LHCN-M2 (cell line): ENCODE data around the gene THG1L. TPM values are rescaled to one million over a fixed set of nuclear protein-coding genes. Genes with fewer than 3 reads are reported as not detected.
A peak's percentile ranks its signal among the peaks of the same experiment; 100 is the strongest.
"Not testable (repeated sequence)": the region's sequence is repeated elsewhere in the genome, so short reads cannot be mapped to it uniquely, and the experiment has no call there.

Source experiments
- DNase-seq: peaks from one replicate; pipeline ENCODE4 v3.0.0-alpha.2; 2012; ENCODE audit warnings: low read depth
- polyA plus RNA-seq: library from polyadenylated mRNA; unstranded; fragments of >200 nt; gene quantifications from one replicate; pipeline ENCODE4 v1.2.1, GENCODE V29; 2012; ENCODE audit warnings: missing spikeins
- total RNA-seq: library from RNA; depleted of rRNA; stranded (reverse); fragments of >200 nt; gene quantifications from 2 replicates; pipeline ENCODE4 v1.2.3, GENCODE V29; 2014; rRNA removed

THG1L gene
- total RNA-seq, result 12.2 and 16.1 TPM in 2 replicates
- polyA plus RNA-seq, result 14.9 TPM

DNA sequence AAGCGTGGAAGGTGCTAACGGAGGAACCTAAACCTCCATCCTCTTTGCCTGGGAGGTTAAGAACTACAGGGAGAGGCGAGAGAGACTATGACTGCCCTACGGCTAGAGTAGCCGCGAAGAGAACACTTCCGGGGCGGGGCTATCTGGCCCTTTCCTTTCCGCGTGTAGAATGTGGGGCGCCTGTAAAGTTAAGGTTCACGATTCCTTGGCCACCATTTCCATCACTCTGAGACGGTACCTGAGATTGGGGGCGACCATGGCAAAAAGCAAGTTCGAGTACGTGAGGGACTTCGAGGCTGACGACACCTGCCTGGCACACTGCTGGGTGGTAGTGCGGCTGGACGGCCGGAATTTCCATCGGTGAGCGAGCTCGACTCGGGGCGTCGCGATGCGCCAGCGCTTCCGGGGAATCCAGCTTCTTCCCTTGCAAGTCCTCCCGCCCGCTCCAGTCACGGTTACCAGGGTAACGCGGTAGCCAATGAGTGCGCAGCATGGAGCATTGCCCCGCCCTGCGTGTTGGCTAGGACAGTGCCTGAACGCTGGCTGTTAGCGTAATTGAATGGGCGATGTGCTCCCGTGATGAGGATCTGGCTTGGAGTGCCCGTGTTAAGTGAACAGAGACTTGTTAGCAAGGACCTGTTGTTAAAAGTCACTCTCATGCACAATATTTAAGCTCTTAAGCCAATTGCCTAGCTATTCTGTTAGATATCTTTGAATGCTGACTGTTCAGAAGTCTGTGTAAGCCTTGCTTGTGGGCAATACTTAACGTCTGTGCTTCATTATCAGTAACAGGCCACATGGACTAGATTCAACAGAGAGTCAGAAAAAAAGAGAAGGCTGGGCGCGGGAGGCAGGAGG lies at the start of gene THG1L:
TSS of gene THG1L (plus strand) at position 149 of the 858 bp plus-strand sequence. CDS start at position 170, 21 bp downstream.
- DNase-seq, result peak; percentile 96

DNA sequence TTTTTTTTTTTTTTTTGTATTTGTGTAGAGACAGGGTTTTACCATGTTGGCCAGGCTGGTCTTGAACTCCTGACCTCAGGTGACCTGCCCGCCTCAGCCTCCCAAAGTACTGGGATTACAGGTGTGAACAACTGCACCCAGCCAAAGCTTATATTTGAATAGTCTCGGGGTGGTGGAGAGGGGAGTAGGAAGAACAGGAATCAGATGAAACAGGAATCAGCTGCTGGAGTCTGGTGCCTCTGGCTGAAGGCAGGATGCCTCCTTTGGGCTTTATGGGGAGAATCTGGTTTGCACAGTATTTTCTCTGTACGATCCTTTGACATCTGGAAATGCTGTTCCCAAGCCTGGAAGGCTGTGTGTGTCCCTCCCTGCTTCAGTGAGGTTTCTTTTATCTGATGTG lies 49.0 kb upstream of the THG1L start:
- no peak for DNase-seq

DNA sequence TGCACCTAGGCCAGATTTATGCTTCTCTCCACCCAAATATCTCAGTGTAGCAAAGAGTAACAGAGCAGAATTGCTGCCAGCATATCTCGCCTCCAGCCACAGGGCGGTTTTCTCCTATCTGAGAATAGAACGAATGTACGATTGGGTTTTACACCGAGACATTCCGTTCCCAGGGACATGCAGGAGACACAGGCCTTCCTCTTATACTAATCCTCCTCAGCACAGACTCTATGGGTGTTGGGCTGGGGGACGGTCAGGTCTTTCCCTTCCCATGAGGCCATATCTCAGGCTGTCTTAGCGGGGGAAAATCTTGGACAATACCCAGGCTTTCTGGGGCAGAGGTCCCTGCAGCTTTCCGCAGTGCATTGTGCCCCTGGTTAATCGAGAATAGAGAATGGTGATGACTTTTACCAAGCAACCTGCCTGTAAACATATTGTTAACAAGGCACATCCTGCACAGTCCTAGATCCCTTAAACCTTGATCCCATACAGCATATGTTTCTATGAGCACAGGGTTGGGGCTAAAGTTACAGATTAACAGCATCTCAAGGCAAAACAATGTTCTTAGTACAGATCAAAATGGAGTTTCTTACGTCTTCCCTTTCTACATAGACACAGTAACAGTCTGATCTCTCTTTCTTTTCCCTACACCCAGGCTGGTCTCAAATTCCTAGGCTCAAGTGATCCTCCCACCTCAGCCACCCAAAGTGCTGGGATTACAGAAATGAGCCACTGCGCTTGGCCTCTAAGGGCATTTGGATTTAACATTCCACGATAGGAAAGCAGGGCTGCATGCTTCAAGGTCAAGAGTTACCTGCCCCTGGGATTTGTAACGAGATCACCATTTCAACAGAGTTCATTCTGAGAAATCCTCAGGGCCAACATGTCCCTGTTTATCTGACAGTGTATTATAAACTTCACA lies 44.7 kb upstream of the THG1L start:
- DNase-seq, result not testable (repeated sequence)

DNA sequence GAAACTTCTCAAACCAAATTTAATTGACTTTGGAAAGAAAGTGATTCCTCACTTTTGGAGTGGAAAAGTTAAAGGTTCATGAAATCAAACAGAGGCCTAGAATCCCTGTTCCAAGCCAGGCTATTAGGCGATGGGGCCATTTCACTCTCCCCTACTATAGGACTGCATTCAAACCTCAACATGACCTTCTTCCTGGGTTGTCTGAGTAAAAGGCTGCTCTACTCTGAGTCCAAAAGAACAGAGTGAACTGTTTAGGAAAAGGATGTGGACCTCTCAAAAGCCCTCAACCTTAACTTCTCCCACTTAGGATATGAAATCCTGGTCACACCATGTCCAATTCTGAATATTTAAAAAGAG lies 44.0 kb upstream of the THG1L start:
- no peak for DNase-seq

DNA sequence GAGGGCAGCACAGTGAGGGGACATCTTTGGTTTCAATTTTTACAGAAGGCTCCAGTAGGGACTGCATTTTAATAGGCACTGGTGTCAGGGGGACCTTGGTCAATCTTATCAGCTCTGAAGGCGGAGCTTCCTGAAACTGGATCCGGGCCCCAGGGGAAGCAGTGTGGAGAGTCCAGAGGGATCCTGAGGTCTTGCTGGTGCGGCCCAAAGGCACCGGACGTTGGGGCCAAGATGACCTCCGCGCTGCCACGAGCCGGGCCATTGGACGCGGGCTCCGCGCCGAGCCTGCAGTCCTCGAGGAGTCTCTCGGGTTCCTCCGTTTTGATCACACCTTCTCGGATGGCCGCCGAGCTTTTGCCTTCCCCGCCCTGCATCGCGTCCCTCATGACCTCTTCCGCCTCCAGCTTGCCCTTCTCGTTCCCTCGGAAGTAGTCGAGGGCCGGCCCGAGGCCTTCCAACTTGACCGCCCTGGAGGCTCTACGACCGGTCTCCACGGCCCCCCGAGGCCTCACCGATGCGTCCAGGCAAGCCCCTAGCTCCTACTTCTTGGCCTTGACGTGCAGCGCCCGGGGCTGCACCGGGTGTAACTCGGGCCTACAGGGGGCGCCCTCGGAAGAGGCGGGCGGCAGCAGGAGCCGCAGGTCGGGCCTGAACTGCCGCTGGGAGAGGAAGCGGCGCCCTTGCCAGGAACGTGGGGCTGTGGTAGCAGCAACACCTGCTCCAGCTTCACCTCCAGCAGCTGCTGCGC lies 41.1 kb upstream of the THG1L start:
- DNase-seq, result no peak

DNA sequence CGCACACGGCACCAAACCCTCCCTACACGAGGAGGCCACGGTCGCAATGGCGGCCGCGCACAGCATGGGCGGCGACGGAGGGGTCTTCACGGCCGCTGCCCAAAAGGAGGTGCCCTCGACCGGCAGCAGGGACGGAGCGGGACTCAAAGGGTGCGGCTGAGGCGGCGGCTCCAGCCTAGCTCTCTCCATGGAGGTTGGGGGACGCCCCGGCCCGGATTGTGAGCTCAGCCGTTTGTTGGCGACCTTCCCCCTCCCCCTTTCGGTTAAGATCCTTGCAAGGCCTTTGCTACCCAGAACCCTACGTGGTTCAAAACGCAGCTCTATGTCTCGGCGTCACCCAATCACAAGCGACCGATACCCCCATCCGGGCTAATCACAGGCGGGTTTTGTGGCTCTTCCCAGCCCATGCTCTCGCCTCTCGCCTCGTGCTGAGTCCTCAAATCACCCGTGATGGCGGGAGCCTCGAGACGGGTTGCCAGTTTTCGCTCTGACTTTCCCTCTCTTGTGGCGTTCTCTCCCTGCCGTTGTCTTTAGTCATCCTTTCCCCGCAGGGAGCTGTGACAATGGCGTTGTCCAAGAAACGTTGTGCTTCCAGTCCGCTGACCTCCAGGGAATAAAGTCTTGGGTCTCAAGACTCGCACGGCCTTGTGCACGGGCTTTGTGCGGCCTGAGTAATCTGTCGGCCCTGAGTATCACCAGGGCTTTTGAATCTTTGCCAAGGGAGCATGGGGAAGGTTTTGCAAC lies 40.4 kb upstream of the THG1L start:
- DNase-seq, result no peak

DNA sequence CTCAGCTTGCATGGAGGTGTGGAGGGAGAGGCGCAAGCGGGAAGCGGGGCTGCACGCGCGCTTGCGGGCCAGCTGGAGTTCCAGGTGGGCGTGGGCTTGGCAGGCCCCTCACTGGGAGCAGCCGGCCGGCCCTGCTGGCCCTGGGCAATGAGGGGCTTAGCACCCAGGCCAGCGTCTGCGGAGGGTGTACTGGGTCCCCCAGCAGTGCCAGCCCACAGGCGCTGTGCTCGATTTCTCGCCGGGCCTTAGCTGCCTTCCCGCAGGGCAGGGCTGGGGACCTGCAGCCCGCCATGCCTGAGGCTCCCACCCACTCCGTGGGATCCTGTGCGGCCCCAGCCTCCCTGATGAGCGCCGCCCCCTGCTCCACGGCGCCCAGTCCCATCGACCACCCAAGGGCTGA lies 37.4 kb upstream of the THG1L start:
- DNase-seq, result not testable (repeated sequence)

DNA sequence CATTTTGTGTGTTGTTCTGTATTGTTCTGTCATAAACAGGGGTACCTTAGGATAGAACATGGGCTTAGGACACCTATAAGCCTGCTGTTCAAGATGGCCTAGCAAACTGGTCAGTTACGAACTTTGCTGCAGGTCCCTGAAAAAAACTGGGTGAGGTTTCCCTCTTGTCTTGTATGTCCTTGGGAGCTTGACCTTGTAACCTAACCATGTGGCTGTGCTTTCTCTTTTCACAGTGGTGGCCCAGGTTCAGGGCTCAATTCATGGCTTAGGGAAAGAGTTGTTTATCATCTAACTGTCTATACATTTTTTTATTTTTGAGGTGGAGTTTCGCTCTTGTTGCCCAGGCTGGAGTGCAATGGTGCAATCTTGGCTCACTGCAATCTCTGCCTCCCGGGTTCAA lies 35.1 kb upstream of the THG1L start:
- DNase-seq, result not testable (repeated sequence)

DNA sequence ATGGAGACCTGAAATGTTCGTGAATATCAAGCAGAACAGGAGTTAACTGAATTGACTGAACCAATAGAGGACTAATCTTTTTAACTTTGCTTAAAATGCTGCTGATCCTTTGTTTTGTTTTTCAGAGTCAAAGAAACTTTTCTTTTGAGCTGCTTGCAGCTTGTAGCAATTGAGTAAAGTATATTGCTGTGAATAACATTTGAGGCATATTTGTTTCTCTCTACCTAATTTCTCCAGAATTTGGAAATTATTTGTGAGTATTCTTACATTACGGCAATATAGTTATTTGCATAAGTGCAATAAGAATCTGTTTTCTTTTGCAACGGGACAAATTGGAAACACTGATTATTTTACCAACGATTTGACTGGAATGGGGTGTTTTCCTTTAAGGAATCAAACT lies 32.5 kb upstream of the THG1L start:
- DNase-seq, result not testable (repeated sequence)

DNA sequence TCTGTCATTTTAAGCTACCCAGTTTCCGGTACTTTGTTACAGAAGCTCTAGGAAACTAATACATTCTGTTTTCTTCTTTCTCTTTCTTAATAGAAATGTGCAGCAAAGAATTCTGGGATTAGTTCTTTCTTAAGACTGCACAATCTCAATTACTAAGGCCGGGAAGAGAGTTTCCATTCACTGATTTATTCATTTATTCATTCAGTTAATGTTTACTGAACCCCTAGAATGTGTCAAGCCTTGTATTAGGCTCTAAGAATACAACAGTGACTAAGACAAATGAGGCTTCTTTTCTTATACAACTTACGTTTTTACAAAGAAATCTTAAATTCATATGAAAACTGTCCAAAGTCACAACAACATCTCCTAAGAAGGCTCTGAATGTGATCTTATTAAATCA lies 27.5 kb upstream of the THG1L start:
- DNase-seq, result no peak

DNA sequence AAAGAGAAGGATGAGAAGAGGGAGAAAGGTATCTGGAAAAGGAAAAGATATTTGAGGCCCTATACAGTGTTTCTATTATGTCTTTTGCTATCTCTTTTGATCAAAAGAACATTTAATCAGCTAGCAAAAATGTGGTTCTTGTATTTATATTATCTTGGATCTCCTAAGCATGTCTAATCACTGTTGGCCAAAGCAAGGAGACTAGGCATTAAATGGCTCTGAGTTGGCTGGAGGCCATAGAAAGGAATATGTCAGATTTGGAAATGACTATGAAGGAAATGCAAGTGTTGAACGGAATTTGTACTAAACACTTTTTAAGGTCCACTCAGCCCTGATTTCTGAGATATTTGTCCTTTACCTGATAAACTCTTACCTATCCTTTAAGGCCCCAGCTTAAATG lies 22.4 kb upstream of the THG1L start:
- no peak for DNase-seq

DNA sequence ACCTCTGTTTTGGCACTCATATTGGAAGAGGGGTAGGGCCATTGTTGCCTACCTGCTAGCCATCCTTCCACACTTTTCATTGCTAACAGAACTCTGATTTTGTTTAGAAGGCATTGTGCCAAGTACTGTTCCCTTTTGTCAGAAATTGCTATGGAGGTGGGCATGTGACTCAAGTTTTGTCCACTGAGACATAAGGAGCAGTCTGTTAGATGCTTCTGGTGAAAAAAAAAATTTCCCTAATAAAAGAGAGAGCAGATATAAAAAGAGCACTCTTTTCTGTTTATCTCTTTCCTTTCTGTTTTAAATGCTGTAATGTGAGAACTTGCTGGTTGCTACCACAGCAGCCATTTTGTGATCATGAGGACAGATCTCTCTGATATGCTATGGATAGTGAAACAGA lies 21.9 kb upstream of the THG1L start:
- DNase-seq, result no peak

DNA sequence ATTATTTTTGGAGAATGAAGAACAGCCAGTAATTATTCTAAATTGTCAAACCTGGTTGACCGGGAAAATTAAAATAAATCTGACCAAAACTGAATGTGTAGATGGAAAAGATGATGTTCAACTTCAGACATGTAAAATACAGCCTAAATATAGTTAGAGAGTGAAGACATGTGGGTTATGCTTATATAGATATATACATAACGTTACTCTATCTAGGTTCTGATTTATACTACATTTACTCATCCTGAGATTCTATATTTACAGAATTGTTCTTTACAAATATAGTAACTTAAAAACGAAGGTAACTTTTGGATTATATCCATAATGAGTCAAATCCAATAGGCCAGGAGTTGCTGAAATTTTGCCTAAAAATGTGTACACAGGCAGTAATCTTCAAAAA lies 20.8 kb upstream of the THG1L start:
- no peak for DNase-seq

DNA sequence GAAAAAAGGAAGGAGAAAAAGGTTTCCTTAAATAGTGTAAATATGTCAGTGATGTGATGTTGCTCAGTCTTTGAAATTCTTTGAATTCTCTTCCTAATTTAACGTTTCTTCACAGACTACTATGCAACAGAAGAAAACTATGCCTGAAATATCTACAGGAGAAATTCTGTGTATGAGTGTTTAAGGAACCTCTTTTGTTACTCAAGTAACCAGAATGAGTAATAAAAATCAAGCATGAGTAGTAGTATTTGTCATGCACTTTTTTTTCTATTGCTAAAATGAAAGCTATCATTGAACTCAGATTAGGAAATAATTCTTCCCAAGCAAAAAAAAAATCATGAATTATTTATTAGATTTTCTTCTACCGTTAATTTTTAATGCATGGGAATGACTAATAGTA lies 20.3 kb upstream of the THG1L start:
- DNase-seq, result peak; percentile 65

DNA sequence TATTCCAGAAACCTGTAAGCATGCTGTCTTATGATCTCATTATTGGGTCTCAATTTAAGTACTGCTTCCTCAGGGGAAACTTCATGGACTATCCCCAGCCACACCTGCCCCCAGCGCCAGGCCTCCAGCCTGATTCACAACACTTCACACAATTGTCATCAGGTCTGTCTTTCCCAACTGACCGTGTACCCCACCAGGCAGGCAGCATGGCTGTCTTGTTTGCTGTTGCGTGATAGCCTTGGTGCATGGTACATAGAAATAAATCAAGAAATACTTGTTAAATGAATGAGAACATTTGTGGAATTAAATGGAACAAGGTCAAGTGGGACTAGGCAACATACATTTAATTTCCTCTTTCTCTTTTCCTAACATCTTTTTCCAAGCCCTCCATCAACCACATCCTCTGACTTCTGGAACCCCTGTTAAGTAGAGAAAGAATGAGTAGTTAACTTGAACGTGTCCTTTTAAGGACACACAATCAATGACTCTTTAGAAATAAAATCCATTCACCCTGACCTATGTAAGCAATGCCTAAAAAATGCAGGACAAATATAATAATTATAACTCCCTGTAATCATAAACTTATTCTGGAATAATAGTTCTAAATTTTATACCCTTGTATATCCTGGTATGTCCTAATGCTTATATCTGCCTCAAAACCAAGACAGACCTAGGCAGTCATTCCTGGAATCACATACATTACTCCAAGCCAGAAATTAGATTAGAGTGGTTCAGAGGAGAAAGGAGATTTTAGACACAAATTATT lies 17.2 kb upstream of the THG1L start:
- DNase-seq, result no peak

DNA sequence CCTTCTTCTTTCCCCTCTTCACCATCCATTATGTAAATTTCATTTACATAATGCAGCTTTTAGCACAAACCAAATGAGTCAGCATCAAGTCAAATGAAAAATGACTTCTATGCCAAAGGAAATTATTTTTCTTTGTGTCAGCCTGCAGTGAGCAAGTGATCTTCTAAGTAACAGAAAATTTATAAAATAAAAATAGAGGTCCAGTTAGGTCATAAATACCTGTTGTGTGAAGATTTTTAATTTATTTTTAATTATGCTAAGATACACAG lies 16.7 kb upstream of the THG1L start:
- DNase-seq, result no peak

DNA sequence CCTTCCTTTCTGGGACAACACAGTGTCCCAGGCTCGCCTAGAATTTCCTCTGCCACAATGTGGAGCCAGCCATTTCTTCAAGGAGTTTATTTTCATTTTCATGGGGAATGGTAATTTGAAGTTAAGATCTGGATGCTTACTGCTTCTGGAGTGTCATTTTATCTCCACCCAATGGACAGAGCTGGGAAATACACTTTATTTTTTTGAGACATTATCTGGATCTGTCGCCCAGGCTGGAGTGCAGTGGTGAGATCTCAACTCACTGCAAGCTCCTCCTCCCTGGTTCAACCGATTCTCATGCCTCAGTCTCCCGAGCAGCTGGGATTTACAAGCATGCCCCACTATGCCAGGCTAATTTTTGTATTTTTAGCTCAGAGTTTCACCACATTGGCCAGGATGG lies 12.7 kb upstream of the THG1L start:
- peak; percentile 78 for DNase-seq

DNA sequence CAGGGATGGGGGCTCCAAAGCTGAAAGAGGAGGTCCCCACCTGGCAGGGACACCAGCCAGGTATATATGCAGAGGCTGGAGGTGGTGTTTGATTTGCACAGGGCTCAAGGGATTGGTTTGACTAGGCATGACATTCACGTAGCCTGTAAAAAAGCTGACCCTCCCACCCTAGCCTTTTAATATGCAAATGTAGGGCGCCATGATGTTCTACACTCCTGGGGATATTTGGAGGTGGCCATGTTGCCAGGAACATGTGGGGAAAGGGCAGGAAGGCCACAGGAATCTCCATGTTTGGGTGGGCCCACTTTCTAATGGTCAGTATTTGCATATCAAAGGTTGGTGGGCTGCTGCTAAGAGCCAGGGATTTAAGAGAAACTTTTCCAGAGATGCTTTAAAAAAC lies 12.0 kb upstream of the THG1L start:
- DNase-seq, result no peak

DNA sequence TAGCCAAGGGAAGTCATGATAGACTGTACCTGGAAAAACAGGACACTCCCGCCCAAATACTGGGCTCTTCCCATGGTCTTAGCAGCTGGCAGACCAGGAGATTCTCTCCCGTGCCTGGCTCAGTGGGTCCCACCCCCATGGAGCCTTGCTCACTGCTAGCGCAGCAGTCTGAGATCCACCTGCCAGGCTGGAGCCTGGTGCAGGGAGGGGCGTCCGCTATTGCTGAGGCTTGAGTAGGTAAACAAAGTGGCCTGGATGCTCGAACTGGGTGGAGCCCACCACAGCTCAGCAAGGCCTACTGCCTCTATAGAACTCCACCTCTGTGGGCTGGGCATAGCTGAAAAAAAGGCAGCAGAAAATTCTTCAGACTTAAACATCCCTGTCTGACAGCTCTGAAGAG lies 10.1 kb upstream of the THG1L start:
- DNase-seq, result no peak

DNA sequence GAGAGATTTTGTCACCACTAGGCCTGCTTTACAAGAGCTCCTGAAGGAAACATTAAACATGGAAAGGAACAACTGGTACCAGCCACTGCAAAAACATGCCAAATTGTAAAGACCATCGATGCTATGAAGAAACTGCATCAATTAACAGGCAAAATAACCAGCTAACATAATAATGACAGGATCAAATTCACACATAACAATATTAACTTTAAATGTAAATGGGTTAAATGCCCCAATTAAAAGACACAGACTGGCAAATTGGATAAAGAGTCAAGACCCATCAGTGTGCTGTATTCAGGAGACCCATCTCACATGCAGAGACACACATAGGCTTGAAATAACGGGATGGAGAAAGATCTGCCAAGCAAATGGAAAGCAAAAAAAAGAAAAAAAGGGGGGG lies 8.3 kb upstream of the THG1L start:
- DNase-seq, result not testable (repeated sequence)

DNA sequence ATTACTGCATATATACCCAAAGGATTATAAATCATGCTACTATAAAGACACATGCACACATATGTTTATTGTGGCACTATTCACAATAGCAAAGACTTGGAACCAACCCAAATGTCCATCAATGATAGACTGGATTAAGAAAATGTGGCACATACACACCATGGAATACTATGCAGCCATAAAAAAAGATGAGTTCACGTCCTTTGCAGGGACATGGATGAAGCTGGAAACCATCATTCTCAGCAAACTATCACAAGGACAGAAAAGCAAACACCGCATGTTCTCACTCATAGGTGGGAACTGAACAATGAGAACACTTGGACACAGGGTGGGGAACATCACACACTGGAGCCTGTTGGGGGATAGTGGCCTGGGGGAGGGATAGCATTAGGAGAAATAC lies 4.6 kb upstream of the THG1L start:
- not testable (repeated sequence) for DNase-seq
